ENCODE results near the gene PPA2.

The PPA2 gene

GRCh38 chr4:105473324-105474098 is at the start of gene PPA2:
PPA2 (minus strand) TSS chr4:105474062; CDS start chr4:105474050, 12 bp downstream.
- Histone ChIP-seq H3K4me1 (ENCODE audit: insufficient read depth, low read length) (peaks cover 19% of the 10 kb centered on the region), H3K27ac (ENCODE audit: low read depth, low read length) (peak within 1 kb of the TSS; percentile 98), H3K9ac (ENCODE audit: low read length) (peak within 1 kb of the TSS; percentile 90), H3K36me3 (ENCODE audit: insufficient read depth, low read length) (no peaks in the 10 kb centered on the region), H3K27me3 (ENCODE audit: control insufficient read depth in 1 of 2, insufficient read depth in 2 of 2, low read length in 2 of 2) (no peaks in the 10 kb centered on the region), H3K9me3 (ENCODE audit: low read length) (no peaks in the 10 kb centered on the region), H3K4me3 (ENCODE audit: low read depth in 1 of 2, low read length in 2 of 2) (peak within 1 kb of the TSS; percentile 76 to 88)

DNA sequence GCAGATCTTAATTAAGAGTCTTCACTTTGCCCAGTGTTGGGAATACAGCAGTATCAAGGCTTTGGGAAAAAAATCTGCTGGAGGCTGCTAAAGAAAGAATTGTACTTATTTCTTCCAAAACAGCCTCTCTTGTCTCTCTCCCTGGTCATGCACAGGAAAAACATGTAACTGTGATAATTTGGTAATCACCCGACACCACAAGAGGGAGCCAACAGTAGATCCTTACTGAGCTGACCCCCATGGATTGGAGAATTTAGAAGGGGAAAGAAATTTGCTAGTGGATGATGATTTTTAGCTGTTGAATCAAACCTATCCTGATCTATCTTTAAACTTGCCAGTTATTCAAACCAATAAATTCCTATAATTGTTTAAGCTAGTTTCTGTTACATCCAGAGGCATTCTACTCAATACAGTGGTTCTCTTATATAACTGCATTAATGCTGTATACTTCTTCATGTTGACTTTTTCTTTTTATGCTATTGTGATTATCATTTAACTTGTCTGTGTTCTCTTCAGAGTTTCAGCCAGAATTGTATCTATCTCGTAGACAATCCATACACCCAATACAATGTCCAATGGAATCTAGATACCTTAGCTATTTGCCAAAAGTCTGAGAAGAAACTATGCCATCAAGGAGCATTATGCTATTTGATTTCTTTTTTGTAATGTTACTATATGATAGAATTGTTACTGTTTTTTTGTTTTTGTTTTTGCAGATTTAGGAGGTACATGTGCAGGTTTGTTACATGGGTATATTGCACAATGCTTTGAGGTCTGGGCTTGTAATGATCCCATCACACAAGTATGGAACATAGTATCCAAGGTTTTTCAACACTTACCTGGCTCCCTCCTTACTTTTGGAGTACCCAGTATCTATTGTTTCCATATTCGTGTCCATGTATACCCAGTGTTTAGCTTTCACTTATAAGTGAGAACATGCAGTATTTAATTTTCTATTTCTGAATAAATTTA is 47.2 kb upstream of the PPA2 start:
- no peak overlapping the region for H3K9ac ChIP-seq (ENCODE audit: low read length)
- no peak overlapping the region for H3K4me3 ChIP-seq (ENCODE audit: low read depth in 1 of 2, low read length in 2 of 2)
- no peaks in the 10 kb centered on the region for H3K27me3 ChIP-seq (ENCODE audit: control insufficient read depth in 1 of 2, insufficient read depth in 2 of 2, low read length in 2 of 2)
- no peaks in the 10 kb centered on the region for H3K4me1 ChIP-seq (ENCODE audit: insufficient read depth, low read length)
- H3K36me3 ChIP-seq (ENCODE audit: insufficient read depth, low read length): no peaks in the 10 kb centered on the region
- H3K27ac ChIP-seq (ENCODE audit: low read depth, low read length): no peak overlapping the region
- no peaks in the 10 kb centered on the region for H3K9me3 ChIP-seq (ENCODE audit: low read length)

GRCh38 chr4:105510245-105510644 is 36.4 kb upstream of the PPA2 start:
- no peaks in the 10 kb centered on the region for H3K4me1 ChIP-seq (ENCODE audit: insufficient read depth, low read length)
- no peak overlapping the region for H3K9ac ChIP-seq (ENCODE audit: low read length)
- no peaks in the 10 kb centered on the region for H3K27me3 ChIP-seq (ENCODE audit: control insufficient read depth in 1 of 2, insufficient read depth in 2 of 2, low read length in 2 of 2)
- H3K9me3 ChIP-seq (ENCODE audit: low read length): no peaks in the 10 kb centered on the region
- H3K36me3 ChIP-seq (ENCODE audit: insufficient read depth, low read length): no peaks in the 10 kb centered on the region
- H3K4me3 ChIP-seq (ENCODE audit: low read depth in 1 of 2, low read length in 2 of 2): no peak overlapping the region
- no peak overlapping the region for H3K27ac ChIP-seq (ENCODE audit: low read depth, low read length)

DNA sequence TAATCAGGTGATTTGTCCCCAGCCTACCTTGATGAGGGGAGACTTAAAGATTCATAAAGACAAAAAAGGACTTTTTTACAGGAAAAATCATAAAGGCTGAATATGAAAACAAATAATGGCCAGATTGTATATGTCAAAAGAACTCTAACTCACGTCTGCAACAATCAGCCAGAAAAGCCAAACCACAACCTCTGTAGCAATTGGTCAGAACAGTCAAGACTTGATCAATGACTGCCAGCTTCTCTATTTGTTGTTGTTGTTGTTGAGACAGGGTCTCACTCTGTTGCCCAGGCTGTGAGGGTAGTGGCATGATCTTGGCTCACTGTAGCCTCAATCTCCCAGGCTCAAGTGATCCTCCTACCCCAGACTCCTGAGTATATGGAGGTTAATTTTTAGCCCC is 35.9 kb upstream of the PPA2 start:
- H3K4me3 ChIP-seq (ENCODE audit: low read depth in 1 of 2, low read length in 2 of 2): no peak overlapping the region
- H3K9ac ChIP-seq (ENCODE audit: low read length): no peak overlapping the region
- H3K27ac ChIP-seq (ENCODE audit: low read depth, low read length): no peak overlapping the region
- no peaks in the 10 kb centered on the region for H3K4me1 ChIP-seq (ENCODE audit: insufficient read depth, low read length)
- H3K36me3 ChIP-seq (ENCODE audit: insufficient read depth, low read length): no peaks in the 10 kb centered on the region
- no peaks in the 10 kb centered on the region for H3K9me3 ChIP-seq (ENCODE audit: low read length)
- H3K27me3 ChIP-seq (ENCODE audit: control insufficient read depth in 1 of 2, insufficient read depth in 2 of 2, low read length in 2 of 2): no peaks in the 10 kb centered on the region

DNA sequence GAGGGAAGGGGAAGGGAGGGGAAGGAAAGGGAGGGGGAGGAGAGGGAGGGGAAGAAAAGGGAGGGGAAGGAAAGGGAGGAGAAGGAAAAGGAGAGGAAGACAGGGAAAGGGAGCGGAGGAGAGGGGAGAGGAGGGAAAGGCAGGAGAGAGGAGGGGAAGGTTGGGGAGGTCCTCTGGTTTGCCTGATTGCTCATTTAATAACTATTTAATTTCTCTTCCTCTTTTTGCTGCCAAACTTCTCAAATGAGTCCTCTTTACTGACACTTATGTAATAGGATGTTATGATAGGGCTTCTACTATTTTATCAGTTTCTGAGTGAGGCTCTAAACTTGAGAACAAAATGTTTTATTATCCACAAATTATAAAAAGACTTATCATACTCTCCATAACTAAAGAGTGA is 35.4 kb upstream of the PPA2 start:
- Histone ChIP-seq H3K4me3 (ENCODE audit: low read depth in 1 of 2, low read length in 2 of 2) (no peak overlapping the region), H3K4me1 (ENCODE audit: insufficient read depth, low read length) (no peaks in the 10 kb centered on the region), H3K9ac (ENCODE audit: low read length) (no peak overlapping the region), H3K27me3 (ENCODE audit: control insufficient read depth in 1 of 2, insufficient read depth in 2 of 2, low read length in 2 of 2) (no peaks in the 10 kb centered on the region), H3K27ac (ENCODE audit: low read depth, low read length) (no peak overlapping the region), H3K36me3 (ENCODE audit: insufficient read depth, low read length) (no peaks in the 10 kb centered on the region), H3K9me3 (ENCODE audit: low read length) (no peaks in the 10 kb centered on the region)

- Histone ChIP-seq H3K27me3 (ENCODE audit: control insufficient read depth in 1 of 2, insufficient read depth in 2 of 2, low read length in 2 of 2) (no peaks in the 10 kb centered on the region), H3K9me3 (ENCODE audit: low read length) (no peaks in the 10 kb centered on the region), H3K36me3 (ENCODE audit: insufficient read depth, low read length) (no peaks in the 10 kb centered on the region), H3K4me3 (ENCODE audit: low read depth in 1 of 2, low read length in 2 of 2) (no peak overlapping the region), H3K27ac (ENCODE audit: low read depth, low read length) (no peak overlapping the region), H3K9ac (ENCODE audit: low read length) (no peak overlapping the region), H3K4me1 (ENCODE audit: insufficient read depth, low read length) (no peaks in the 10 kb centered on the region)
Measured at GRCh38 chr4:105504744-105505143, 30.9 kb upstream of the PPA2 start.

- Histone ChIP-seq H3K27me3 (ENCODE audit: control insufficient read depth in 1 of 2, insufficient read depth in 2 of 2, low read length in 2 of 2) (no peaks in the 10 kb centered on the region), H3K9ac (ENCODE audit: low read length) (no peak overlapping the region), H3K27ac (ENCODE audit: low read depth, low read length) (no peak overlapping the region), H3K4me1 (ENCODE audit: insufficient read depth, low read length) (no peaks in the 10 kb centered on the region), H3K36me3 (ENCODE audit: insufficient read depth, low read length) (no peaks in the 10 kb centered on the region), H3K4me3 (ENCODE audit: low read depth in 1 of 2, low read length in 2 of 2) (no peak overlapping the region), H3K9me3 (ENCODE audit: low read length) (no peaks in the 10 kb centered on the region)
Measured at GRCh38 chr4:105503484-105503883, 29.6 kb upstream of the PPA2 start.

- no peak overlapping the region for H3K4me3 ChIP-seq (ENCODE audit: low read depth in 1 of 2, low read length in 2 of 2)
- no peak overlapping the region for H3K27ac ChIP-seq (ENCODE audit: low read depth, low read length)
- H3K4me1 ChIP-seq (ENCODE audit: insufficient read depth, low read length): no peaks in the 10 kb centered on the region
- no peaks in the 10 kb centered on the region for H3K27me3 ChIP-seq (ENCODE audit: control insufficient read depth in 1 of 2, insufficient read depth in 2 of 2, low read length in 2 of 2)
- no peak overlapping the region for H3K9ac ChIP-seq (ENCODE audit: low read length)
- no peaks in the 10 kb centered on the region for H3K9me3 ChIP-seq (ENCODE audit: low read length)
- H3K36me3 ChIP-seq (ENCODE audit: insufficient read depth, low read length): no peaks in the 10 kb centered on the region
Measured at GRCh38 chr4:105496899-105497298, 23.0 kb upstream of the PPA2 start.

- Histone ChIP-seq H3K27ac (ENCODE audit: low read depth, low read length) (no peak overlapping the region), H3K27me3 (ENCODE audit: control insufficient read depth in 1 of 2, insufficient read depth in 2 of 2, low read length in 2 of 2) (no peaks in the 10 kb centered on the region), H3K4me1 (ENCODE audit: insufficient read depth, low read length) (no peaks in the 10 kb centered on the region), H3K4me3 (ENCODE audit: low read depth in 1 of 2, low read length in 2 of 2) (no peak overlapping the region), H3K9ac (ENCODE audit: low read length) (no peak overlapping the region), H3K36me3 (ENCODE audit: insufficient read depth, low read length) (no peaks in the 10 kb centered on the region), H3K9me3 (ENCODE audit: low read length) (no peaks in the 10 kb centered on the region)
Measured at GRCh38 chr4:105495667-105496066, 21.8 kb upstream of the PPA2 start.

- H3K27me3 ChIP-seq (ENCODE audit: control insufficient read depth in 1 of 2, insufficient read depth in 2 of 2, low read length in 2 of 2): no peaks in the 10 kb centered on the region
- no peak overlapping the region for H3K4me3 ChIP-seq (ENCODE audit: low read depth in 1 of 2, low read length in 2 of 2)
- H3K27ac ChIP-seq (ENCODE audit: low read depth, low read length): no peak overlapping the region
- H3K9ac ChIP-seq (ENCODE audit: low read length): no peak overlapping the region
- H3K36me3 ChIP-seq (ENCODE audit: insufficient read depth, low read length): no peaks in the 10 kb centered on the region
- H3K4me1 ChIP-seq (ENCODE audit: insufficient read depth, low read length): no peaks in the 10 kb centered on the region
- H3K9me3 ChIP-seq (ENCODE audit: low read length): no peaks in the 10 kb centered on the region
Measured at GRCh38 chr4:105490523-105490922, 16.7 kb upstream of the PPA2 start.

GRCh38 chr4:105483840-105484239 is 10.0 kb upstream of the PPA2 start:
- Histone ChIP-seq H3K36me3 (ENCODE audit: insufficient read depth, low read length) (no peaks in the 10 kb centered on the region), H3K9me3 (ENCODE audit: low read length) (no peaks in the 10 kb centered on the region), H3K9ac (ENCODE audit: low read length) (no peak overlapping the region), H3K4me3 (ENCODE audit: low read depth in 1 of 2, low read length in 2 of 2) (no peak overlapping the region), H3K4me1 (ENCODE audit: insufficient read depth, low read length) (no peaks in the 10 kb centered on the region), H3K27me3 (ENCODE audit: control insufficient read depth in 1 of 2, insufficient read depth in 2 of 2, low read length in 2 of 2) (no peaks in the 10 kb centered on the region), H3K27ac (ENCODE audit: low read depth, low read length) (no peak overlapping the region)

Measured in muscle layer of colon (tissue), 2 donors.